C4-2B (cell line): ENCODE results near the gene TMEM178B.

Experiments used
- ZFX ChIP-seq: fragments of 450-650 bp; IDR thresholded peaks from 2 replicates; pipeline ENCODE4 v1.6.1; 2017
- TF ChIP-seq, protein P1 (sequence below): fragments of 450-650 bp; conservative IDR thresholded peaks from 2 replicates; pipeline ENCODE4 v1.5.1; 2017; ENCODE audit warnings: mild to moderate bottlenecking

DNA sequence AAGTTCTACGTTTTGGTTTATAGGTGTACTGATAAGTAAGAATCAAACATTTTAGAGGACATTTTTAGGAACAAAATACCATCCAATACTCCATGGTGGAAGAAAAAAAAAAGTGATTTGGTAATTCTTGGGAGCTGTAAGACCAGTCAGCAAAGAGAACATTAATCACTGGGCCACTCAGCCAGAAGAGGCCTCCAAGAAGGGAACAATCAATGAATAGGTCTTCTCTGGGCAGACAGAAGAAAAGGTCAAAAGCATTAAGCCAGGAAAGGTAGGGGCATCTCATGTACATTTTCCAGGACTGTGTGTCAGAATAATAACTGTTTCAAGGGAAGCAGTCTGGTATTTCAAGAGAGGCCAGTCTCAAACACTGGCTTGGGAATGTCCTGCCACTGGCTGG is 286.9 kb downstream of the TMEM178B start:
- TF ChIP-seq, protein P1, sequence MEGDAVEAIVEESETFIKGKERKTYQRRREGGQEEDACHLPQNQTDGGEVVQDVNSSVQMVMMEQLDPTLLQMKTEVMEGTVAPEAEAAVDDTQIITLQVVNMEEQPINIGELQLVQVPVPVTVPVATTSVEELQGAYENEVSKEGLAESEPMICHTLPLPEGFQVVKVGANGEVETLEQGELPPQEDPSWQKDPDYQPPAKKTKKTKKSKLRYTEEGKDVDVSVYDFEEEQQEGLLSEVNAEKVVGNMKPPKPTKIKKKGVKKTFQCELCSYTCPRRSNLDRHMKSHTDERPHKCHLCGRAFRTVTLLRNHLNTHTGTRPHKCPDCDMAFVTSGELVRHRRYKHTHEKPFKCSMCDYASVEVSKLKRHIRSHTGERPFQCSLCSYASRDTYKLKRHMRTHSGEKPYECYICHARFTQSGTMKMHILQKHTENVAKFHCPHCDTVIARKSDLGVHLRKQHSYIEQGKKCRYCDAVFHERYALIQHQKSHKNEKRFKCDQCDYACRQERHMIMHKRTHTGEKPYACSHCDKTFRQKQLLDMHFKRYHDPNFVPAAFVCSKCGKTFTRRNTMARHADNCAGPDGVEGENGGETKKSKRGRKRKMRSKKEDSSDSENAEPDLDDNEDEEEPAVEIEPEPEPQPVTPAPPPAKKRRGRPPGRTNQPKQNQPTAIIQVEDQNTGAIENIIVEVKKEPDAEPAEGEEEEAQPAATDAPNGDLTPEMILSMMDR: no peak
- TF ChIP-seq ZFX: no peak
